ENCODE measurements around the gene TMEM212. TPM values are rescaled to one million over a fixed set of nuclear protein-coding genes. Genes with fewer than 3 reads are reported as not detected.
"Not testable (repeated sequence)": the region's sequence is repeated elsewhere in the genome, so short reads cannot be mapped to it uniquely, and the experiment has no call there.

Gene TMEM212
- total RNA-seq, 1 donor from 2014 or later: not detected

- DNase-seq (ENCODE audit: low spot score): no peak
- intact Hi-C loops (cut with DNase I): no loop called here
Observed at GRCh38 chr3:171849617-171850319, 6.6 kb downstream of the TMEM212 start.

- intact Hi-C loops (cut with DNase I): no loop called here
- no peak for DNase-seq (ENCODE audit: low spot score)
Observed at GRCh38 chr3:171850320-171850959, 7.3 kb downstream of the TMEM212 start.

DNA sequence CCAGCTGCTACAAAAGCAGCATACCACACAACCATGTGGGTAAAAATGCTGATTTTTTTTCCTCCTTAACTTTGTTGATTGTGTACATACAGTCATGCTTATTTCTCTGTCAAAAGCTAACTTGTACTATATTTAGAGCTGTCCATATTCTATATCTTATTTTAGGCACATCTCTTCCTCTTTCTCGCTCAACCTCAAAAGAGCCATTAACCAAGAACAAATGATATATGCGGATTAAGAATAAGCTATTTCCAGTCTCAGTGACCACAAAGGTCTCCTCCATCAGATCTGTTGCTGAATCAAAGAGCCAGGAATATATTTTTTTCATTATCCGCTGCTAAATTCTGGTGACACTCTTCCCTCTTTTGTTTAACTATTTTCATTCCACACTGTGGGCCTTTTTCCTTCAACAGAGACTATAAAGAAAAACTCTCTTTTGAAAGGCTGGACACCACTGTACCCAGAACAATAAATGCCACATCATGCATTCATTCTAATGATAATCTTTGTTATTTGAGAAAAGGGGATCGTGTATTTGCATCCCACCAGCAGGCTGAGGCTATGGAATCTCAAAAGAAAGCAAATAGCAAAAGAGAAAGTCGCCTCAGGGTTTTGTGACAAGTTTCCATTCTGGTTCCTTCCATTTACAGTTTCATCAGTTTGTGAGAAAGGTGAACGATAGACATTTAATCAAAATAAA is 8.0 kb downstream of the TMEM212 start:
- no peak for DNase-seq (ENCODE audit: low spot score)
- intact Hi-C loops (cut with DNase I): no loop called here

GRCh38 chr3:171851660-171852058 is 8.5 kb downstream of the TMEM212 start:
- intact Hi-C loops (cut with DNase I): no loop called here

DNA sequence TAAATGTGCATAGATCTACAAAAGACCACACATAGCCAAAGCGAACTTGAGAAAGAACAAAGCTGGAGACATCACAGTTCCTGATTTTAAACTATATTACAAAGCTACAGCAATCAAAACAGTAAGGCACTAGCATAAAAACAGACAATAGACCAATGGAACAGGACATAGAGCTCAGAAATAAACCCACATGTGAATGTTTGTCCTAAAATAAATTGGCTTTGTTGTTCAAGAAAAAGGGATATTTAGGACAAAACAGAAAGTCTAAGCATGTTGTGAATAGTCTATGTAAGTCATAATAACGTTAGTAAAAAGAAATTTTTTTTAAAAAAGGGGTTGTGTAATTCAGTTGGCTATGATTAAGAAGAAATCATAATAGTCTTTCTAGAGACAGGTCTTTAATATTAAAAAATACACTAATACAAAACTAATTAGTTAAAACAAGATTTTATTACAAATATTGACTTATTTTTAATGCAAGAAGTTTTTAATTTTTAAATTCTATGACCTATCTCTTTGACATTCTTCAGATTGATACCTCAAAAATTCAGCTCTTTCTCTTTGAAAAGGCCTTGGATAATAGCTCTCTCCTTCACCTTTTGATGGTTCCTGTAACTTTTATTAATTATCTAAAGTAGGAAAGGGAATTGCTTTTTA is 11.6 kb downstream of the TMEM212 start:
- intact Hi-C loops (cut with DNase I): no loop called here
- DNase-seq (ENCODE audit: low spot score): no peak

More at GRCh38 chr3:171851660-171852058, 8.5 kb downstream of the TMEM212 start:
- DNase-seq (ENCODE audit: low spot score): no peak

GRCh38 chr3:171858770-171859169 is 15.6 kb downstream of the TMEM212 start:
- DNase-seq (ENCODE audit: low spot score): not testable (repeated sequence)

GRCh38 chr3:171860830-171861535 is 17.8 kb downstream of the TMEM212 start:
- no peak for DNase-seq (ENCODE audit: low spot score)

More at GRCh38 chr3:171858770-171859169, 15.6 kb downstream of the TMEM212 start:
- intact Hi-C loops (cut with DNase I): not testable (repeated sequence)

DNA sequence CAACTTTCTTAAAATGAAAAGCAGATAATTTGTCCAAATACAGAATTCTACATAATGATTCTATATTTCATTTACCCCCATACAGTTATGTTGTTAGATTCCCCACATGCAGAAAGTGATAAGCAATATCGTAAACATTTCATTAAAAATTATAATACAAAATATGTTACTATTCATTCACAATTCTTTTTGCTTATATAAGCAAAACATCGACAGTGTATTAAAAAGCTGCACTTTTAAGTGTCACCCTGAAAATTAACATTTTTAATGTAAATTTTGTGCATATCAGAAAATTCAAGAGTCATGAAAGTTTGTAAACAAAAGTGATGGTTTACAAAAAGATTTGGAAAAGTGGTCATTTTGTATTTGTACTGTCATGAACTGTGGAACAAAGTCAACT is 19.2 kb downstream of the TMEM212 start:
- DNase-seq (ENCODE audit: low spot score): no peak
- intact Hi-C loops (cut with DNase I): no loop called here

More at GRCh38 chr3:171860830-171861535, 17.8 kb downstream of the TMEM212 start:
- intact Hi-C loops (cut with DNase I): no loop called here

GRCh38 chr3:171862993-171863521 is 19.9 kb downstream of the TMEM212 start:
- intact Hi-C loops (cut with DNase I): no loop called here
- DNase-seq (ENCODE audit: low spot score): no peak

DNA sequence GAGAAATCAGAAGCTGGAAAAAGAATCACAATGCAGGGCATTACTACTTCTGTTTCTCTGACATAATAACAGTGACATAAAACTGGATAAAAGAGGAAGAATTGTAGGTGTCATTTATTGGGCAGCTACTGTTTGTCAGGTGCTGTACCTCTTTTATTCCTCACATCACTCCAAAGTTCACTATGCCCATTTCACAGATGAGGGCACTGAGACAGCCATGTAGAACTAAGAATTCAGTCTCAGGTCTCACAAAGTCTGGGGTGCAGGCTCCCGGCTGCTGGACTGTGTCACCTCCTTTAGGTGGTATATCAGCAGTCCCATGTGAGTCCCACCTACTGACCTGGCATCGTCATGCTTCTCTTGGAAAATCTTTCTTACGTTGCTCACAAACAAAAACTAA is 20.8 kb downstream of the TMEM212 start:
- intact Hi-C loops (cut with DNase I): no loop called here
- DNase-seq (ENCODE audit: low spot score): no peak

- intact Hi-C loops (cut with DNase I): no loop called here
- no peak for DNase-seq (ENCODE audit: low spot score)
Observed at GRCh38 chr3:171865191-171865865, 22.2 kb downstream of the TMEM212 start.

DNA sequence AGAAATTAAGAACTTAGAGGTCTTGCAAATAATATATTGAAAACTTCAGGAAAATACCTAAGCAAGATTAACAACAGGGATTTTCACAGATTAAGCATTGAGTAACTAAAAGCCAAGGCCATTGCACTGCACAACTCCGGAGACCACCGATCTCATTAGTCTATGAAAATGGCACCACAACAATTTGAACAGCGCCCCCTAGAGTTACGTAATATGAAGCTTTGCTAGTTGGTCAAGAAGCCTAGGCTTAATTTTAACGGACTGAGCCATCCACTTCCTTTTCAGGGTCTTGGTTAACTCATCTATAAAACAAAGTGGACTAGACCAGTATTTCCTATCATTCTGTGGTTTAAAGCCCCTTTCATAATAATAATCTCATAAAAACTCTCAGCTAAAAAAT is 24.8 kb downstream of the TMEM212 start:
- no peak for DNase-seq (ENCODE audit: low spot score)
- intact Hi-C loops (cut with DNase I): no loop called here

GRCh38 chr3:171871392-171872274 is 28.5 kb downstream of the TMEM212 start:
- intact Hi-C loops (cut with DNase I): no loop called here

GRCh38 chr3:171873580-171873979 is 30.4 kb downstream of the TMEM212 start:
- intact Hi-C loops (cut with DNase I): no loop called here
- DNase-seq (ENCODE audit: low spot score): no peak

More at GRCh38 chr3:171871392-171872274, 28.5 kb downstream of the TMEM212 start:
- no peak for DNase-seq (ENCODE audit: low spot score)

DNA sequence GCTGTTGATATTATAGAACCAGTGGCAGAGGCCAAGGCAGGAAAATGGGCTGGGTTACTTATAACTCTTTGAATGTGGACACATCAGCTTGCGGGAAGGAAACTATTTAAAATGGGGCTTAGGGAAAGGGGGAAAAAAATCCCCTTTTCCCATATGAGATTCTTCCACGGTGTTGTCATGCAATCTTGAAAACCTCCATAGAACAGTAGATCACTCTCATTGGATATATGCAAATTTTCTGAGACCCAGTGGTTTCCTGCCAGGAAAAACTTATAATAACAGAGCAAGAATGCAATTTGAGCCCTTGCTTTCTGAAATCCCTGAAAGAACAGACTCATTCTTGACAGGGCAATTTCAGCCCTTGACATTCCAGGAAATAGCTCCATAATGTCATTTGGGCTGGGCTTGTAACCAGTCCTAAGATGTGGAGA is 31.1 kb downstream of the TMEM212 start:
- DNase-seq (ENCODE audit: low spot score): no peak
- intact Hi-C loops (cut with DNase I): no loop called here

DNA sequence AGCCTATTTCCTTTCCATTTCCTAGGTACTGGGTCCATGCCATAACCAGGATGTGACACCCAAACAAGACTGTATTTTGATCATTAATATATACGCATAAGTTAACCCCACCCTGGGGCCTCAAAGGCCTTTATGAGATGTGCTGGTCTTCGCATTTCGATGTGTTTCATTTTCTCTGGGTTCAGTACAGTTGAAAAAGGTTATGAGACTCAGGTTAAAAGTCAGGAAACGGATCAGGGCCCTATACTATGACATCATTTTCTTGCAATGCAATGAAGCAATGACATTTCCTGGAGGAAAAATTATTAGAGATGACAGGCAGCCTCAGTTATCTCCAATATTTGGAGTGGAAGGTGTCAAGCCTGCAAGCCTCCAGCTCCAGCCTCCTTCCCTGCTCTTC is 31.7 kb downstream of the TMEM212 start:
- intact Hi-C loops (cut with DNase I): no loop called here
- DNase-seq (ENCODE audit: low spot score): no peak

- DNase-seq (ENCODE audit: low spot score): no peak
- intact Hi-C loops (cut with DNase I): no loop called here
Observed at GRCh38 chr3:171875923-171876412, 32.8 kb downstream of the TMEM212 start.
